Occipital lobe (tissue), 2 donors: ENCODE results near the gene HDAC10. TPM values are rescaled to one million over a fixed set of nuclear protein-coding genes. Genes with fewer than 3 reads are reported as not detected.

Experiments
- DNase-seq: peaks from one replicate; lab custom pipeline; 2025; lab: John Stamatoyannopoulos, UW
- total RNA-seq: library from RNA; depleted of rRNA; stranded (reverse); fragments of >200 nt; gene quantifications from one replicate; pipeline ENCODE4 v1.2.3, GENCODE V29; 2014

The HDAC10 gene
- total RNA-seq, 1 donor from 2014 or later = 19.8 TPM

GRCh38 chr22:50257451-50258360 lies 6.6 kb upstream of the HDAC10 start:
- no peak for DNase-seq

- no peak for DNase-seq
These were observed 6.0 kb upstream of the HDAC10 start for GRCh38 chr22:50257041-50257440.

- no peak for DNase-seq
These were observed 5.3 kb upstream of the HDAC10 start for GRCh38 chr22:50256258-50256862.

- DNase-seq = no peak
These were observed 4.5 kb upstream of the HDAC10 start for GRCh38 chr22:50255607-50256006.

- DNase-seq = no peak
These were observed 4.0 kb upstream of the HDAC10 start for GRCh38 chr22:50255099-50255498.

- no peak for DNase-seq
These were observed 2.9 kb upstream of the HDAC10 start for GRCh38 chr22:50253941-50254340.

- DNase-seq = no peak
These were observed 2.2 kb upstream of the HDAC10 start for GRCh38 chr22:50253046-50253915.

GRCh38 chr22:50252082-50253045 lies 1.3 kb upstream of the HDAC10 start:
- no peak for DNase-seq

GRCh38 chr22:50251477-50252081 lies 514 bp upstream of the HDAC10 start:
- no peak for DNase-seq

GRCh38 chr22:50250249-50250554 lies 863 bp downstream of the HDAC10 start:
- DNase-seq = no peak

GRCh38 chr22:50249341-50250248 lies 1.5 kb downstream of the HDAC10 start:
- no peak for DNase-seq

- DNase-seq = no peak
These were observed 2.6 kb downstream of the HDAC10 start for GRCh38 chr22:50248196-50249081.

- DNase-seq = no peak
These were observed 3.3 kb downstream of the HDAC10 start for GRCh38 chr22:50247748-50248147.

GRCh38 chr22:50246242-50247175 lies 4.6 kb downstream of the HDAC10 start:
- DNase-seq = no peak

GRCh38 chr22:50245214-50246072 lies 5.6 kb downstream of the HDAC10 start:
- no peak for DNase-seq
